GM21526 (cell line): ENCODE measurements around the gene CCDC88C.
"Not testable (repeated sequence)": the region's sequence is repeated elsewhere in the genome, so short reads cannot be mapped to it uniquely, and the experiment has no call there.

ENCODE experiments used
- ATAC-seq: cut with Tn5 transposase; IDR thresholded peaks from one replicate; pipeline ENCODE4 v1.9.1; 2021; ENCODE audit warnings: moderate library complexity; ENCODE audit not compliant: unreplicated experiment, low FRiP score

The CCDC88C gene

DNA sequence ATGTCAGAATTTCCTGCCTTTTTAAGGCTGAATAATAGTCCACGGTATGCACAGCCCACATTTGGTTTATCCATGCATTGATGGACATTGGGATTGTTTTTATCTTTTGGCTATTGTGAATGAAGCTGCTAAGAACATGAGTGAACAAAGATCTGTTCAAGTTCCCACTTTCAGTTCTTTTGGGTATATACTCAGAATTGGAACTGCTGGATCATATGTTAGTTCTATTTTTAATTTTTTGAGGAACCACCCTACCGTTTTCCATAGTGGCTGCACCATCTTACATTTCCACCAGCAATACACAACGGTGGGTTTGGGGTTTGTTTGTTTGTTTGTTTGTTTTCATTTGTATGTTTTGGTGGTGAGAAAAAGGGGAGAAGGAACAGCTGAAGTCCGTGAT, 179.5 kb downstream of the CCDC88C start:
- no peak for ATAC-seq

DNA sequence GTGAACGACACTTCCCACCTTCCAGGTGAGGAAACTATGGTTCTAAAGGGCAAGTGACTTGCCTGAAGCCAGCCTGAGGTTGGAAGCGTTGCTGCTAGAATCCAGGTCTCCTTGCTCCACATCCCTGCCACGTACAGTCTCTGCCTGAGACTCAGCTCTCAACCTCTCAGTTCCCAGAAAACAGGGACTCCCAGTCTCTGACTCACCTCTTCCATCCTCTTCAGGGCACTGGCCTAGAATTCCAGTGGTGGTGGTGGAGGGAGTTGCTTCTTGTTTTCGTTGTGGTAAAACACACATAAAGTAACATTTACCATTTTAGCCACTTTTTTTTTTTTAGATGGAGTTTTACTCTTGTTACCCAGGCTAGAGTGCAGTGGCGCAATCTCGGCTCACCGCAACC, 180.4 kb downstream of the CCDC88C start:
- ATAC-seq = no peak

DNA sequence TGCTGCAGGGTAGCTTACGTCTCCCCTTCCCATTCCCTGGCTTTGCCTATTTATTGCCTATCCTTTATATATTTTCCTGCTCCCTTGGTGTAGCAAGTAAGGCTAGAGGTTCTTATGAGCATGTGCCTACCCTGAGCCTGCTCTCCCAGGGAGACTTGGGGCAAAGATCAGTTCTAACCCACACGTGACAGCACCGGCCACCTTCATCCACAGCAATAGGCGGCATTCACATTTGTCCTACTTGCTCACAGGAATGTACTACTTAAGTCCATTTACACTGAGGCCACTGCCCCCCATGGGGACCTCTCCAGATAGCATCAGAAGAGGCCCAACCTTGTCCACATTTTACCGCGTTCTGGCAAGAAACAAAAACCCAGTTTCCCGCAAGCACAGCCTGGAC, 181.8 kb downstream of the CCDC88C start:
- ATAC-seq = no peak

DNA sequence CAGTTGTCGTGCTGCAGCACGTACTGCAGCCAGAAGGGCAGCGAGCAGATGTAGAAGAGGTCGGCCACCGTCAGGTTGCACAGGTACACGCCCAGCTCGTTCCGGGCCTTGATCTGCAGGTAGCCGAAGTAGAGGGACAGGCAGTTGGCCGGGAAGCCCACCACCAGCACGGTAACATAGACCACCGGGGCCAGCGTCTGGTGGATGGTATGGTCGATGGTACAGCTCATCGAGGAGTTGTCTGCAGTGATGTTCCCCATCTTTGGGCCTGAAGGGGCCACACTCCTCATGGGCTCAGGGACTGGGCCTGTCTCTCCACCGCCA, 182.9 kb downstream of the CCDC88C start:
- ATAC-seq = no peak

DNA sequence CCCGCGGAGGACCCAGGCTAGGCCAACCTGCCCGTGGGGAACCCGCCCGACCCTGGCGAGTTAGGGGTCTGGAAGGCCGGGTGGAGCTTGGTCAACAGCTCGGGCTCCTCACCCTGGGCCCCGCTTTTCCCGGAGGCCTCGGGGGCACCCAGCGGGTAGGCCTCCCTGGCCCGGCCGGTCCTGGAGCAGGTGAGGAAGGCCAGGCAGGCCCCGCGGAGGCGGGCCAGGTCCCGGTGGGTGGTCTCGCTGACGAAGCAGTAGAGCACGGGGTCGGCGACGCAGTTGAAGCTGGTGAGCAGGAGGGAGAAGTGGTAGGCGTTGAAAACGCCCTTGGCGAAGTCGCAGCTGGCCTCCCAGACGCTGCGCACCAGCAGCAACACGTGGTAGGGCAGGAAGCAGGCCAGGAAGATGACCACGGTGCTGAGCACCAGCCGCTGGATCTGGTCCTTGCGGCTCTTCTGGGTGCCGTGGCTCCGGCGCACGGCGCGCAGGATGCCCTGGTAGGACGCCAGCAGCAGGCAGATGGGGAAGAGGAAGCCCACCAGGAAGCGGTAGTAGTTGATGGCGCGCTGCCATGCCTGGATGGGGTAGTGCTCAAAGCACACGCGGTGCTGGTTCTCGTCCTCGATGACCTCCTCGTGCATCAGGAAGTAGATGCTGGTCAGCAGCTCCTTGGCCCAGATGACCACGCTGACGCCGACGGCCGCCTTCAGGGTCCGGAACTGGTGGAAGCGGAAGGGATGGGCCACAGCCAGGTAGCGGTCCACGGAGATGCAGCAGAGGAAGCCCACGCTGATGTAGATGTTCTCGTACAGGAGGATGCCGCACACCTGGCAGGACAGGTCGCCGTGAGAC, 183.5 kb downstream of the CCDC88C start:
- ATAC-seq = no peak

DNA sequence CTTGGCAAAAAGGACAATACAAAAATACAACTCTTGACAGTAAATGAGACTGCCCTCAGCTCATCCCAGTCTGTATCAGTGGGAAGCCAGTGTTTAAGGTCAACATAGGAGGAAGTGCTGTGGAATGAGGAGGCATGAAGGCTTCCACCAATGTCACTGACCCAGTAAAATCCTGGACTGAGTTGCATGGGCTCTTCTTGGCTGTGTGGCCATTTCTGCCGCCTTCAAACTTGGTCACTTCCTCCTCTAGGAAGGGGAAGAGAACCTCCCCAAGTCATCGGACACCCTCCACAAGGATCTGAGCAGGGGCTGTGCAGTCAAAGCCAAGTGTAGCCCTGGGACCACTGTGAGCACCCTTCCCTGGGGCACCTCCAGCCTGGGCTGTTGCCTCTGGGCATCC, 185.0 kb downstream of the CCDC88C start:
- no peak for ATAC-seq

DNA sequence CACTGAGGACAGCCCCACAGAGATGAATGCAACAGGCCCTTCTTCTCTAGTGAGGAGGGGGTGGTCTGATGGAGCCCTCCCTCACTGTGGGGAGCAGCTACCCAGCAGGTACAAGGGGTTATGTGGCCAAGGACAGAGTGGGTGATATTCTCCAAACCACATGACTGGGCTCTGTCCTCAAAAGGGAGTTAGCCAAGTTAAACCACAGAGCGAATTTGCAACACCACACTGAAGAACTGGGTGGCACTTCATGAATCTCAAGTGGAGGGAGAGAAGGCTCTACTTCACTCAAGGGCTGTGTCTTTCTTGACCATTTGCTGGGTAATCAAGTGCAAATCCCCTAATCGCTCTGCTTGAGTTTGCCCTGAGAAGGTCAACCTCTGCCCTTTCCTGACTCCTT, 185.6 kb downstream of the CCDC88C start:
- ATAC-seq = no peak

DNA sequence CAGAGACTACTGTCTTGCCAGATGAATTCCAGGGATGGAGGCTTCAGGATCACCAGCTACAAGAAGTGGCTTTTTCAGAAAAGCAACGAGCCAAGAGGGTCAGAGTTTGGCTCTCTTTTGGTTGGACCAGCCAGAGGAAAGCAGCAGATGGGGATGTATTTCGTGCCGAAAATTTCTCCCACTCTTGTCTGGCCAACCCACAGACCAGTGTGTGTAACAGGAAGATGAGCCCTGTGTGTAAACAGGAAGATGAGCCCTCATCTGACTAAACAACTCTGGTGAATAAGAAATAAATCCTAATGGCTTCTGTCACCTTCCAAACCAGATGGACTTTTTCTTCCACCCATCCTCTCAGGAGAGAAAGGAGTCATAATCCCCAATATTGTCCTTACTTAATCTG, 186.2 kb downstream of the CCDC88C start:
- ATAC-seq = no peak

DNA sequence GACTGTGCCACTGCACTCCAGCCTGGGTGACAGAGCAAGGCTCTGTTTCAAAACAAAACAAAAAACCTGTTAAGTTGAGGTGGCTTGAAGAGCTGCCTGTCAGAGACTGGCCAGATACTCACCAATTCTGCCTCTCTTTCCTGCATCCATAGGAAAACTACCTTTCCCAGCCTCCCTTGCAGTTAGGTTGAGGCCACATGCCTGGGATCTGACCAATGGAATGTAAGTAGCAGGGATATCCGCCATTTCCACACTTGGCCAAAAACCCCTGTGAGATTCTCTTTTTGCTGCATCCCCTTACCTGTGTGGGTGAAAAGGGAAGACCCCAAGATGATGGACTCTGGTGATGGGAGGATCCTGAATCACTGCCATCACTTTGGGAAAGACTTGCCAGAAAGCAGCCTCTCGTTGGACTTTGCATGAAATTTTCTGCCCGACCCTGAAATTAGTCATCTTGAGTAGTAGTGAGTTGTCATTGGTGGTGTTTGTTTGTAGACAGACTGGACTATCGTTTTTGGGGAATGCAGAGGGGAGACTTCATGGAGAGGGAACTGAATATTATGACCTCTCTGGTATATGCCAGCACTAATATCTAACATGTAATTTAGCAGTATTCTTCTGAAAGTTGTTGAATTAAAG, 187.1 kb downstream of the CCDC88C start:
- ATAC-seq = no peak

DNA sequence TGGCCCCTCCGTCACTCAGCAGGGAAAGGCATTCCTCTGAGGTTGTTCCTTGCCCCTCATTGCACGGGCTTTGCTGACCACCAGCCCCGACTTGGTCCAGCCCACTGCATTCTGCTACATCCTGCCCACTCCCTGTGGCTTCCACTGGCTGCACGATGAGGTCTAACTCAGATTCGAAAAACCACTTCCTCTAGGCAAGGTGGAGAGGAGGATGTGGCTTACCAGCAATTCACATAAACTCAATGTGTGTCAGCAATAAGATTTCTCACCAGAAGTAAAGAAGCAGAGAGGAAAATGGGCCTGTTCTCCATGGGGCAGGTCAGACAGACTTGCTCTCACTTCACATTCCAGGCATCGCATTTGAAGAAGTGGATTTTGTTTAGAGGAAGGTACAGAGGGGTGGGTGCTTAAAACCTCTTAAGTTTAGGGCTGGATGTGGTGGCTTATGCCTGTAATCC, 187.8 kb downstream of the CCDC88C start:
- peak; percentile 62 for ATAC-seq

DNA sequence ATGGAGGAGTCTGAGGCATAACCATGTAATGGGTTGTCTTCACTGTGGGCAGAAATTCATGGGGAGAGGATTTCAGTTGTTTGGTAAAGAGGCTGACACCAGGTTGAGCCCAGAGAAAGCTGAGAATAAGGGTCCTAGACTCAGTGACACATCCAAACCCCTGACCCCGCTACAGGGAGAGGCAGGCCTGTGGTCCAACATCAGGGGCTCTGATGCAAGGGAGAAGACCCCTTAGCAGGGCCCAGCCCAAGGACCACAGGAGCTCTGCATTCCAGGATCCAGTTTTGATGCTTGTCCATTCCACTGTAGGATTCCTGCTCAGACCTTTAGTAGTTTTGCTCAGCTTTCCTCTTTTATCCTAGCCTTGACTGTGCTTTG, 188.6 kb downstream of the CCDC88C start:
- ATAC-seq = no peak

DNA sequence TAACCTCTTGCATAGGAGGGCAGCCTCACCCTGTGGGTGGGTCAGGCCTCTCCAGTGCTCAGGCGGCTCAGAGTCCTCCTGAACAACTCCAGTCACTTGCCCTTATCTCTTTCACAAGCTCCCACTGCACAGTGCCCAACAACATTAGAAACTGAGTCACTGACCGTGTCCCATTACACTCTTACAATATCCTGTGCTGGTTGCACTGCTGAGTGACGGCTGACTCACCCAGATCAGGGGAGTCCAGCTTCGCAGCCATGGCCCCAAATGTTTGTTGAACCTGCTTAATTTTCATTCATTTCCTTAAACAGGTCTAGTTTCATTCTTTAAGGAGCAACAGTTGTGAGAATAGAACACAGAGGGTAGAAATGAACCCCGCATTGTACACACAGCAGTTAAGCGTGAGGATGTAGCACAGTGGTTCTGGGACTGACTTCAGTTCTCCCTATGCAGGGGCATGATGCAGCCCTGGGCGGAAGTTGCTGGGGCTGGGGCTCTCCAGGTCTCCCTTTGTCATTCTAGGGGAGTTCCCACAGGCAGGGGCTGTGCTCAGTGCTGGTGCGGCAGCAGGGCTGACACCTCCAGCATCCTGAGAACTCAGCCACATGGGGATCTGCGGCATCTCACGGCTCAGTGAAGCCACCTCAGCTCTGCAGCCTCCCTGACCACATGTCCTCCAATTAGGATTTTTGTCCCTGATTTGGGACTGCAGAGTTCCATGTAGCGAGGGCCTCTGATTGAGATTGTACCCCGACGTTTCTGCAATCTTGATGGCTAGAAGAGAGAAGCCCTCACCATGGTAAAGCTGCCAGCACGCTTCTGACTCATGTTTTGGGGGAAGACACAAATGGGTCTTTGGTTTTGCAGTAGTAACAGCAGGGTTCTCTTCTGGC, 189.3 kb downstream of the CCDC88C start:
- ATAC-seq = peak; percentile 67

DNA sequence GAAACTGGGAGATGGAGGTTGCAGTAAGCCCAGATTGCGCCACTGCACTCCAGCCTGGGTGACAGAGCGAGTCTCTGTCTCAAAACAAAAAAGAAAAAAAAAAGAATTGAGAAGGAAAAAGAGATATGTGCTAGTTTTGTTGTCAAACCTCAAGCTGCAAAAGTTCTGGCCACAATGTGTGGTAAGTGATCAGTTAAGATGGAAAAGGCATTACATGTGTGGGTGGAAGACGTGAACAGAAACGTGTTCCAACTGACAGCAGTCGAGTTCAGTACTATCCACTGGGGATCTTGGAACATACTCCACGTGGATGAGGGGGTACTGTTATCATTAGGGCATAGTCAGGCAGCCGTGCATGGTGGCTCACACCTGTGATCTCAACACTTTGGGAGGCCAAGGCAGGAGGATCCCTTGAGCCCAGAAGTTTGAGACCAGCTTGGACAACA, 190.4 kb downstream of the CCDC88C start:
- no peak for ATAC-seq

DNA sequence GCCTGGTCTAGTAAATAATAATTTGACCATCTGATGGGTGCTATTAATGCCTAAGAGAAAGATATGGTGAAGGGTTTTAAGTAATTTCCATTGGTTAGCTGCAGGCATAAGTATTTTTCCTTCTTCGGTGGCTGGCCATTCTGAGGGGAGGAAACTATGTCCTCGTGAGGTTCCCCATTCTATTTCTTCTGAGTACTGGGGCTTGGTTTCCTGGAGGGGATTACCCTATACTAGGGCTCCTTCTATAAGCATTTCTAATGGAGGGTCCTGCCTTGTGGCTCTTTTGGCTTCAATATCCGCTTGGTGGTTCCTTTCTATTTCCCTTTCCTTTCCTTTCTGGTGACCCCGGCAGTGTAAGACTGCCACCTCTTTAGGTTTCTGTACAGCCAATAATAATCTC, 191.3 kb downstream of the CCDC88C start:
- not testable (repeated sequence) for ATAC-seq

DNA sequence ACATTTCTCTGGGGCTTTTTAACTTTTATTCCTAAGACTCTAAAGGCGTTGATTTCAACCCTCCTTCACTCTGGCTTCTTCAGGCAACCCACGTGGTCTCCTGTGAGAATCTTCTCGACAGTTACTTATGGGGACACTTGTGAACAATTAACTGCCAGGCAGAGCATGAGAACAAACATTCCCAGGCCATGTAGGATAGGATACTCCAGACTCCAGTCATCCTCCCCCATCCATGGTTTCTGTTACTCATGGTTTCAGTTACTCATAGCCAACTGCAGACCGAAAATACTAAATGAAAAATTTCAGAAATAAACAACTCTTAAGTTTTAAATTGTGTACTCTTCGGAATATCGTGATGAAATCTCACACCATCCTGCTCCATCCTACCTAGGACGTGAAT, 192.6 kb downstream of the CCDC88C start:
- no peak for ATAC-seq

DNA sequence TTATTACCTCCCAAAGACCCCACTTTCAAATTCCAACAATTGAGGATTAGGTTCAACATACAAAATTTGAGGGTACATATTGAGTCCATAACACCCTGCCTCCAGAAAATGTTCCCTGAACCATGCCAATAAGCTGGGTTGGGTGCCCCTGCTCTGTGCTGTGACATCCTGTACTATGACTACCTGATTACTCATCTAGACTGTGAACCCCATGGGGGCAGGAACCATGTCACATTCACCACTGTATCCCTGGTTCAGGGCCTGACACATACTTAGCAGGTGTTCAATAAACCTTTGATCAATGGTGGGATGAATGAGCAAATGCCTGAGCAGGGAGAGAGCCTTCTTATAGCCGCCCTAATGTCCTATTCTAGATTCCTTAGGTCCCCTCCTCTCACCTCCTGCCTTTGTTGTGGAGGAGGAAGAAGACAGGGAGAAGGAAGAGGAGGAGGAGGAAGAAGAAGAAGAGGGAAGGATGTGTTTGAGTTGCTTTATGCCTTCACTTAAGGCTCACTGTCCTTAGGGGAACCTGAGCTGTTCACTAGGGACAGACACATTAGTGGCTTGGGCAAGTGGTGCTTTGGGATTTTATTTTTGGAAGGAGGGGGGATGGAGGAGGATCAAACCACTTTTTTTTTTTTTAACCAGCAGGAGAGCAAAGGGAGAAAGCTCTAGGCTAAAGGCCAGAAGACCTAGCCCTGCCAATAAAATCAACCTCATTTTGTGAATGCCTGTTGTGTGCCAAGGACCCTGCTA, 194.4 kb downstream of the CCDC88C start:
- no peak for ATAC-seq
